ENCODE results near the gene PARVB.

Gene PARVB

DNA sequence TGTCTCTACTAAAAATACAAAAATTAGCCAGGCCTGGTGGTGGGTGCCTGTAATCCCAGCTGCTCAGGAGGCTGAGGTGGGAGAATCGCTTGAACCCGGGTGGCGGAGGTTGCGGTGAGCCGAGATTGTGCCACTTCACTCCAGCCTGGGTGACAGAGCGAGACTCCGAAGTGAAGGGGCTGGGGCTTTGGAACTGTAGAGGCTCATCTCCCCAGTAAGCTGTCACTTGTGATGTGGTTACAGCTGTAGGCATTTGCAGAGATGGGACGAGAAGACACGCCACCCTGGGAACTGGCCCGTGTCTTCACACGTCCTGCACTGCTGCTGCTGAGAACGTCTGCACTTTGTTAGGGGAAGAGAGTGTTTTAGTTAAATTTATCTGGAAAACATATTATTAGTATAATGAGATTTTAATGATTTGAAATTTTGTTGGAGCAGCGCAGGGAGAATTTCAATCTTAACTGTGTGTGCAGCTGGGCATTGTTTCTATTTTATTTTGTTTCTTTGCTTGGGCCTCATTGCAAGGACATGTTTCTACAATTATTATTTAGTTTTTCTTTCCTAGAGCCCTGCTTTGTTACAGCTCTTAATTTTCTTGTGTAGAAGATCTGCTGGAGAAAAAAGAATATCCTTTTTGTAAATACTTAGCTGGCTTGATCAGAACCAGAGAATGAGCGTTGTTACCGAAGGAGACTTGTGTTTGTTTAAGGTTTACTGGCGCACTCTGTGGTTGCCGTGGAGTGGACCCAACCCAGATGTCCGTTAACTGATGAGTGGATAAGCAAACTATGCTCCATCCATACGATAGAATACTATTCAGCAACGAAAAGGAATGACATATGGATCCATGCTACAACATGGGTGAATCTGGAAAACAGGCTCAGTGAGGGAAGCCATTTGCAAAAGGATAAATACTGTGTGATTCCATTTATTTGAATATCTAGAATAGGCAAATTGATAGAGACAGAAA is 18.4 kb downstream of the PARVB start:
- TF ChIP-seq, protein P1, sequence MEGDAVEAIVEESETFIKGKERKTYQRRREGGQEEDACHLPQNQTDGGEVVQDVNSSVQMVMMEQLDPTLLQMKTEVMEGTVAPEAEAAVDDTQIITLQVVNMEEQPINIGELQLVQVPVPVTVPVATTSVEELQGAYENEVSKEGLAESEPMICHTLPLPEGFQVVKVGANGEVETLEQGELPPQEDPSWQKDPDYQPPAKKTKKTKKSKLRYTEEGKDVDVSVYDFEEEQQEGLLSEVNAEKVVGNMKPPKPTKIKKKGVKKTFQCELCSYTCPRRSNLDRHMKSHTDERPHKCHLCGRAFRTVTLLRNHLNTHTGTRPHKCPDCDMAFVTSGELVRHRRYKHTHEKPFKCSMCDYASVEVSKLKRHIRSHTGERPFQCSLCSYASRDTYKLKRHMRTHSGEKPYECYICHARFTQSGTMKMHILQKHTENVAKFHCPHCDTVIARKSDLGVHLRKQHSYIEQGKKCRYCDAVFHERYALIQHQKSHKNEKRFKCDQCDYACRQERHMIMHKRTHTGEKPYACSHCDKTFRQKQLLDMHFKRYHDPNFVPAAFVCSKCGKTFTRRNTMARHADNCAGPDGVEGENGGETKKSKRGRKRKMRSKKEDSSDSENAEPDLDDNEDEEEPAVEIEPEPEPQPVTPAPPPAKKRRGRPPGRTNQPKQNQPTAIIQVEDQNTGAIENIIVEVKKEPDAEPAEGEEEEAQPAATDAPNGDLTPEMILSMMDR (IDR thresholded peaks at IDR 0.05; ENCODE audit: insufficient read depth, missing control alignments) = no peak
- DNase-seq (ENCODE audit: insufficient read length, low spot score) (no peak), FAIRE-seq (no peak)

DNA sequence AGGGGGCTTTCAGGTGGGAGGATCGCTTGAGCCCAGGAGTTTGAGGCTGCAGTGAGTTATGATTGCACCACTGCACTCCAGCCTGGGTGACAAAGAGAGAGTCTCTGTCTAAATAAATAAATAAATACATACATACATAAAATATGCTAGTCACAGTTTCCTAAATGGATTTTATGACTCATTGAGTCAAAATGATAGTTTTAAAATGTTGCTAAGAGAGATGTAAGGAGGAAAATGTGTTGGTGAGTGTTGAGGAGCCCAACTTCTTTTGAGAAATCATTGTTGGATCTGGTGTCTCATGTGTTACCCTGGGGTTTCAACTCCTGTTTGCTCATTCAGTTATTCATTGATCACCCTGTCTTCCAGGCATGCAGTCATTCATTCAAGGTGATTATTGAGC is 21.0 kb downstream of the PARVB start:
- DNase-seq (ENCODE audit: insufficient read length, low spot score) = no peak
- TF ChIP-seq, protein P1 (IDR thresholded peaks at IDR 0.05; ENCODE audit: insufficient read depth, missing control alignments) = no peak
- FAIRE-seq = no peak

DNA sequence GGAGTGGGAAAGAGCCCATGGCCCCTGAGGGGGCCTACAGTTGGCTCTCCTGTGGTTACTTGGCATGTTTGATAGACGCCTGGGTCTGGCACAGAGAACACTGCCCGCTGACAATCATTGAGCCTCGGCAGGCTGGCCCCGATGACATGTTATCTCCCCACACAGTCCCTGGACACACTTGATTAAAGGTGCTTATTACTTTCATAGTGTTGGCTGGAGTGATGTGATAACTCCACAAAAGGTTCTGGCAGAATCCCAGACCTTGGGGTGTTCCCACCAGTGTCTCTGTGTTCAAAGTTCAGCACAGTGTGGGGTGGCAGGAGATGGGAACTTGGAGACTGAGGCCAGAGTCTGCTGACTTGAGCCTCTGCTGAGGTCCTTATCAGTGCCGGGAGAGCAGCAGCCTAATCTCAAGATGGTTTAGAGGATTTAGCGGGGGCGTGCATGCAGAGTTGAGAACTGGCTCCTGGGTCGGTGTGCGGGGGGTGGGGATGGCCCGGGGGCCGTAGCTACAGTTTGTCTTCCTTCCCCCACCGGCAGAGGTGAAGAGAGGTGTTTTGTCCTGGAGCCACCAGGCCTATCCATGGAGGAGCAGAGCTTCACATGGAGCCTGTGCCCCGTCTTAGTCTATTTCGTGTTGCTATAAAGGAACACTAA is 22.5 kb downstream of the PARVB start:
- DNase-seq (ENCODE audit: insufficient read length, low spot score) = no peak
- TF ChIP-seq, protein P1 (IDR thresholded peaks at IDR 0.05; ENCODE audit: insufficient read depth, missing control alignments) = no peak
- no peak for FAIRE-seq

DNA sequence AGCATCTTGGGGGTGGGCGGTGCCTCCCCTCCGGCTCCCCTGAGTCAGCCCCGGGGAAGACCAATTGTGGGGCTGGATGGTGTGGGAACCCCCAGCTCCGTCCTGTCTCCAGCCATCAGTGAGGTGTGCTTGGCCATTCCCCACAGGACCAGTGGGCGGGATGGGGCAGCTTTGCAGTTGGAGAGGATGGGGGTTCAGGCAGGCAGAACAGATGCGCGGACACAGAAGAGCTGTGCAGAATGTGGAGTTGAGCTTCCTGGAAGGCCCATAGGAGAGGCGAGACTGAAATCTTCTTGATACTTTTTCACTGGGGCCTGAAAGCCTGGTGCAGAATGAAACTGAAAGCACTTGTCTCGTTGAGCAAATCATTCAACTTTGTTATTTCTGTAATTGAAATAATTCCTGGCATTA is 23.8 kb downstream of the PARVB start:
- TF ChIP-seq, protein P1 (IDR thresholded peaks at IDR 0.05; ENCODE audit: insufficient read depth, missing control alignments) = no peak
- no peak for DNase-seq (ENCODE audit: insufficient read length, low spot score)

DNA sequence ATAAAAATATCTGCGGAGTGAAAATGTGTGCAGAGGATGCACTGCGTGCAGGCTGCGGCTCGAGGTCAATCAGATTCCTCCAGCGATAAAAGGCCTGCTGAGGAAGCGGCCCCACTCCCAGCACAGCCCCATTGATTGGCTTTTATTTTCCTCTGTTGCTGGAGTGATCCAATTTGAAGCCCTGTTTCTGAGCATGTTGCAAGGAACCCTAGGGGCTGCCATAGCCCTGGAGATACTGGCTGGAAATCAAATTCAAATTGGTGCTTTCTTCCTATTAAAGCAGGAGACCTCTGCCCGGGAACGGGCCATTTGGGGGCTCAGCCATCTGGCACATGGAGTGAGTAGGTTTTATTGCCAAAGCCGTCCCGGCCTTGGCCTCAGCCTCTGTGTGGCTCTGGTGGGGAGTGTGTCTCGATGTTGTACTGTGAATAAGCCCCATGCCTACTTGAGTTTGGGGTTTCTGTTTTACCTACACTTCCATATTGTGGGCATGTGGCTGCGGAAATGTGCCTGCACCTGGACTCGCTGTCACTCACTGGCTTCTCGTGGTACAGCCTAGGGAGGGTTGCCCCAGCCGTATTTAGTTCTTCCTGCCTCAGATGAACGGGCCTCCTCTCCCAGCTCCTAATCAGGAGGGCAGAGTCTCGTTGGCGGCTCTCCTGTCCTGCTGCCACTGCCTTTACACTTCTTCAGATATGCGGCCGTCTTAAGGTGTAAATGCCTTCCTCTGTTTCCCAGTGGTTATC is 25.6 kb downstream of the PARVB start:
- DNase-seq (ENCODE audit: insufficient read length, low spot score) = no peak
- TF ChIP-seq, protein P1 (IDR thresholded peaks at IDR 0.05; ENCODE audit: insufficient read depth, missing control alignments) = no peak
- FAIRE-seq = no peak

More for the DNA sequence above, 23.8 kb downstream of the PARVB start:
- FAIRE-seq = no peak

DNA sequence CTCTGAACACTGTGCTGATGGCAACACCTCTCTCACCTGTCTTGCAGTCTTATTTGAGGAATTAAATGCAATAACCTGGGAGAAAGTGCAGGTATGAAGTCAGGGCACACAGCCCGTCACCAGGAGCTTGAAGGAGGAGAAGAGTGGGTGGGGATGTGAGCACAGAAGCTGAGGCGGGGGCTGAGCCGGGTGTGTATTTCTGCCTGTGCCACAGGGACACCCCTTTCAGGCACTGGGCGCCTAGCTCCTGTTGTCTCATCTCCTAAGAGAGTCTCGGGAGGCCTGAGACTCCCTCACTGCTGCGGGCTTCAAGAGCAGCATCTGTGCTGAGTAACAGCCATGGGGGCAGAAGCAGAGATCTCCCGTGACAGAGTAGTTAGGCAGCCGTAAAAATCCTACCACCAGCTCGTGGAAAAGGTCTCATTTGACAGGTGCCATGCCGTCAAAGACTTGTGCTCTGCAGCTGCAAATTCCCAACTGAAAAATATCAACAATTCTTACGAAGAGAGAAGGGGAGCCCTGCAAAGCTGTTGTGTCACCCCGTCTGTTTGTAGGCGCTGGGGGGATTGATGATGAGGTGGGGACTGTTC is 26.8 kb downstream of the PARVB start:
- TF ChIP-seq, protein P1 (IDR thresholded peaks at IDR 0.05; ENCODE audit: insufficient read depth, missing control alignments) = no peak

More for the DNA sequence above, 26.8 kb downstream of the PARVB start:
- no peak for DNase-seq (ENCODE audit: insufficient read length, low spot score)
- no peak for FAIRE-seq
